Subcutaneous preadipocyte (primary cell): Measurements from ENCODE around the gene CYB561. TPM values are rescaled to one million over a fixed set of nuclear protein-coding genes. Genes with fewer than 3 reads are reported as not detected.

Source experiments
- small RNA-seq: library from RNA; depleted of rRNA; stranded (forward); fragments of <200 nt; gene quantifications from one replicate; pipeline ENCODE3, GENCODE V24; 2012
- total RNA-seq: library from RNA; depleted of rRNA; stranded (reverse); fragments of >200 nt; gene quantifications from 2 replicates; pipeline ENCODE4 v1.2.3, GENCODE V29; 2012

CYB561 gene
- 23.1 and 33.8 TPM in 2 replicates for total RNA-seq

GRCh38 chr17:63445954-63446752, at the start of gene CYB561:
TSS of gene CYB561 (minus strand) at chr17:63446306. CDS start at chr17:63437547, 8,759 bp downstream.

DNA sequence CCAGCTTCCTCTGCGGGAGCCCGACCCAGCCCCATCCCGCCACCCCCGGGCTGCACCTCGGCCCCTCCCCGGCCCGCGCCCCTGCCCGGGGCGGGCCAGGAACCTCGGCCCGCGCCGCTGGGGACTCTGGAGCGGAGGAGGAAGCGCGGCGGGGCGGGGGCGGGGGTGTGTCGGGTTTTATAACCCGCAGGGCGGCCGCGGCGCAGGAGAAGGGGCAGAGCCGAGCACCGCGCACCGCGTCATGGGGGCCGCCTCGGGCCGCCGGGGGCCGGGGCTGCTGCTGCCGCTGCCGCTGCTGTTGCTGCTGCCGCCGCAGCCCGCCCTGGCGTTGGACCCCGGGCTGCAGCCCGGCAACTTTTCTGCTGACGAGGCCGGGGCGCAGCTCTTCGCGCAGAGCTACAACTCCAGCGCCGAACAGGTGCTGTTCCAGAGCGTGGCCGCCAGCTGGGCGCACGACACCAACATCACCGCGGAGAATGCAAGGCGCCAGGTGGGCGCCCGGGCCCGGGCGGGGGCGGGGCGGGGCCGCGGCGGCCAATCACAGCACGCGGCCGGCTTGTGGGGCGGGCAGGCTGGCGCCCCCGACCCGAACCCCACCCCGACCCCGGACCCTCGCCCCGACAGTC, 30.9 kb upstream of the CYB561 start, which contains the start of gene ACE:
TSS of gene ACE (plus strand) at position 208 of the 626 bp plus-strand sequence. CDS start at position 242, 34 bp downstream.

Small RNA genes within 50 kb of the gene (small RNA-seq; reads per million reads assigned to genes)
- not detected for gene AC005828.6

Other genes with a start within 250 kb of the CYB561 start
- 49.5 and 61.7 TPM in 2 replicates for gene ACE, start 30.8 kb upstream of the CYB561 start, total RNA-seq
- not detected in 2 replicates for gene KCNH6, start 77.1 kb upstream of the CYB561 start, total RNA-seq
- gene DCAF7, start 104.2 kb upstream of the CYB561 start, total RNA-seq: 20.2 and 26.4 TPM in 2 replicates
- 22.8 and 31.9 TPM in 2 replicates for gene TACO1, start 154.6 kb upstream of the CYB561 start, total RNA-seq
- gene MAP3K3, start 176.1 kb upstream of the CYB561 start, total RNA-seq: 30.1 and 38.1 TPM in 2 replicates